Spleen (tissue), 11 donors: ENCODE data around the gene PRLH. TPM values are rescaled to one million over a fixed set of nuclear protein-coding genes. Genes with fewer than 3 reads are reported as not detected.

Experiments used
- DNase-seq: peaks from one replicate; pipeline ENCODE4 v3.0.0-alpha.2; 2020
- H3K27ac ChIP-seq, 8 donors: fragments of 200-600 bp; sonication (generic) in 7 of 8; 1 replicate in 4 of 8; 2 replicates in 4 of 8; pipeline versions ENCODE4 v1.5.0 to v1.8.0; 2016 to 2021; ENCODE audit warnings: inconsistent platforms in 4 of 8, mild to moderate bottlenecking in 4 of 8, moderate library complexity in 1 of 8
- H3K27me3 ChIP-seq, 7 donors: fragments of 200-600 bp; sonication (generic) in 6 of 7; replicated peaks in 1 of 7; 1 replicate in 4 of 7; 2 replicates in 3 of 7; pipeline versions ENCODE4 v1.5.0 to v1.8.0; 2016 to 2021; ENCODE audit warnings: inconsistent platforms in 3 of 7, mild to moderate bottlenecking in 1 of 7
- H3K36me3 ChIP-seq, 6 donors: fragments of 200-600 bp; sonication (generic) in 5 of 6; 1 replicate in 4 of 6; 2 replicates in 2 of 6; pipeline versions ENCODE4 v1.5.0 to v1.8.0; 2016 to 2021; ENCODE audit warnings: inconsistent platforms in 2 of 6
- H3K4me1 ChIP-seq, 6 donors: fragments of 200-600 bp; sonication (generic) in 5 of 6; 1 replicate in 3 of 6; 2 replicates in 3 of 6; pipeline versions ENCODE4 v1.5.0 to v1.8.0; 2016 to 2021; ENCODE audit warnings: inconsistent platforms in 3 of 6
- H3K4me3 ChIP-seq, 8 donors: fragments of 200-600 bp; sonication (generic) in 7 of 8; 1 replicate in 4 of 8; 2 replicates in 4 of 8; pipeline versions ENCODE4 v1.5.0 to v1.8.0; 2016 to 2021; ENCODE audit warnings: inconsistent platforms in 4 of 8, mild to moderate bottlenecking in 4 of 8, moderate library complexity in 2 of 8
- H3K9me3 ChIP-seq, 8 donors: fragments of 200-600 bp; sonication (generic) in 7 of 8; 1 replicate in 4 of 8; 2 replicates in 4 of 8; pipeline versions ENCODE4 v1.5.0 to v1.8.0; 2016 to 2021; ENCODE audit warnings: inconsistent platforms in 4 of 8
- CTCF ChIP-seq, 11 experiments: fragments of 200-600 bp in 7 of 11; fragments of 450-650 bp in 4 of 11; sonication (generic) in 4 of 11; IDR thresholded peaks in 8 of 11; conservative IDR thresholded peaks in 3 of 11; 1 replicate in 7 of 11; 2 replicates in 4 of 11; pipeline versions ENCODE4 v1.4.0 to v1.8.0; 2016 to 2021; ENCODE audit warnings: antibody characterized with exemption in 11 of 11, inconsistent platforms in 4 of 11, mild to moderate bottlenecking in 1 of 11
- POLR2A ChIP-seq, 3 donors: fragments of 450-650 bp; IDR thresholded peaks; one replicate each; pipeline ENCODE4 v1.5.1; 2017; ENCODE audit warnings: antibody characterized with exemption in 3 of 3, mild to moderate bottlenecking in 1 of 3
- POLR2AphosphoS5 ChIP-seq, 3 donors: sonication (generic); formaldehyde crosslinking; IDR thresholded peaks; one replicate each; pipeline ENCODE4 v1.5.1; 2017; ENCODE audit warnings: antibody characterized with exemption in 3 of 3
- WGBS, 5 donors: extraction: QIAGEN DNeasy Blood & Tissue Kit in 3 of 5; methylation state at CpG; one replicate each; pipeline versions ENCODE4 v1.1.5 to v1.1.7; 2013 to 2018; 5-methylcytosine and 5-hydroxymethylcytosine counted together
- intact Hi-C: fragments of 100-400 bp; cut with DNase I; formaldehyde crosslinking; loops from one replicate; pipeline ENCODE4 v1.15.0; 2023; ENCODE audit warnings: low total_unique reads
- polyA plus RNA-seq, 3 donors: library from polyadenylated mRNA; stranded (reverse); fragments of 200-250 nt; gene quantifications; one replicate each; pipeline ENCODE4 v1.2.1, GENCODE V29; 2013
- total RNA-seq, 7 donors: library from RNA; depleted of rRNA in 3 of 7; stranded (reverse); fragments of >200 nt in 3 of 7; fragmentation: NEBNext Ultra II Directional in 4 of 7; extraction: Animal tissue kit (Norgen Biotek cat#: 25700) in 4 of 7; gene quantifications; one replicate each; pipeline versions ENCODE4 v1.1.0 to v1.2.1, GENCODE V29; 2016 to 2021
- donor health status: healthy with polysubstance abuse.
- donor health status: DM: no; HTN: no; CAD: no; lungs with moderate emphysema.
- donor health status: DM: no; HTN: no; CAD: no.
- donor health status: Bipolar disorder and iron deficiency.
- donor health status: healthy.
- donor health status: DM: no; HTN: no; CAD: no.
- donor health status: DM: yes; HTN: yes; CAD: no.

Gene PRLH
- total and polyA plus RNA-seq, 10 donors = not detected

- WGBS, 5 donors = 77 to 88% (median 82%) methylated on average over 9 to 13 of the region's 13 CpGs
- intact Hi-C loops = no loop called here
- Histone ChIP-seq H3K4me1 (peaks cover 0 to 8% (median 2%) of the 10 kb centered on the region in 6 donors), H3K36me3 (no peaks in the 10 kb centered on the region), H3K9me3 (no peaks in the 10 kb centered on the region), H3K4me3 (no peak overlapping the region), H3K27me3 (no peaks in the 10 kb centered on the region), H3K27ac (no peak overlapping the region)
- no peak for DNase-seq
- no peak for TF ChIP-seq POLR2AphosphoS5 (IDR thresholded peaks at IDR 0.05)
- no peak for TF ChIP-seq POLR2A (IDR thresholded peaks at IDR 0.05)
- no peak for TF ChIP-seq CTCF (IDR thresholded peaks at IDR 0.05 in 8 of 11, conservative IDR thresholded peaks at IDR 0.05 in 3 of 11)
Measured at GRCh38 chr2:237596520-237597195, 30.3 kb downstream of the PRLH start.

GRCh38 chr2:237597196-237598145, 31.1 kb downstream of the PRLH start:
- TF ChIP-seq CTCF (IDR thresholded peaks at IDR 0.05 in 8 of 11, conservative IDR thresholded peaks at IDR 0.05 in 3 of 11) = no peak
- no peak for TF ChIP-seq POLR2AphosphoS5 (IDR thresholded peaks at IDR 0.05)
- no peak for TF ChIP-seq POLR2A (IDR thresholded peaks at IDR 0.05)

GRCh38 chr2:237598468-237599208, 32.3 kb downstream of the PRLH start:
- Histone ChIP-seq H3K4me1 (peaks cover 0 to 19% (median 8%) of the 10 kb centered on the region in 6 donors), H3K27ac (no peak overlapping the region), H3K36me3 (no peaks in the 10 kb centered on the region), H3K4me3 (no peak overlapping the region), H3K27me3 (no peaks in the 10 kb centered on the region), H3K9me3 (no peaks in the 10 kb centered on the region)
- TF ChIP-seq POLR2AphosphoS5 (IDR thresholded peaks at IDR 0.05) (no peak), POLR2A (IDR thresholded peaks at IDR 0.05) (no peak), CTCF (IDR thresholded peaks at IDR 0.05 in 8 of 11, conservative IDR thresholded peaks at IDR 0.05 in 3 of 11) (no peak)
- DNase-seq = no peak
- intact Hi-C loops = no loop called here
- WGBS, 5 donors = 78 to 95% (median 89%) methylated on average over 14 of the region's 14 CpGs

More at GRCh38 chr2:237597196-237598145, 31.1 kb downstream of the PRLH start:
- H3K27me3 ChIP-seq = no peaks in the 10 kb centered on the region
- intact Hi-C loops = no loop called here
- DNase-seq = no peak
- no peak overlapping the region for H3K4me3 ChIP-seq
- 83 to 89% (median 87%) methylated on average over 29 of the region's 29 CpGs for WGBS, 5 donors
- no peaks in the 10 kb centered on the region for H3K36me3 ChIP-seq
- no peak overlapping the region for H3K27ac ChIP-seq
- peaks cover 0 to 8% (median 0%) of the 10 kb centered on the region in 6 donors for H3K4me1 ChIP-seq
- no peaks in the 10 kb centered on the region for H3K9me3 ChIP-seq
